CMK (cell line): ENCODE results near the gene AGAP1.

Experiments
- DNase-seq: peaks from one replicate; pipeline ENCODE4 v3.0.0-alpha.2; 2010; ENCODE audit warnings: low read depth

Gene AGAP1

DNA sequence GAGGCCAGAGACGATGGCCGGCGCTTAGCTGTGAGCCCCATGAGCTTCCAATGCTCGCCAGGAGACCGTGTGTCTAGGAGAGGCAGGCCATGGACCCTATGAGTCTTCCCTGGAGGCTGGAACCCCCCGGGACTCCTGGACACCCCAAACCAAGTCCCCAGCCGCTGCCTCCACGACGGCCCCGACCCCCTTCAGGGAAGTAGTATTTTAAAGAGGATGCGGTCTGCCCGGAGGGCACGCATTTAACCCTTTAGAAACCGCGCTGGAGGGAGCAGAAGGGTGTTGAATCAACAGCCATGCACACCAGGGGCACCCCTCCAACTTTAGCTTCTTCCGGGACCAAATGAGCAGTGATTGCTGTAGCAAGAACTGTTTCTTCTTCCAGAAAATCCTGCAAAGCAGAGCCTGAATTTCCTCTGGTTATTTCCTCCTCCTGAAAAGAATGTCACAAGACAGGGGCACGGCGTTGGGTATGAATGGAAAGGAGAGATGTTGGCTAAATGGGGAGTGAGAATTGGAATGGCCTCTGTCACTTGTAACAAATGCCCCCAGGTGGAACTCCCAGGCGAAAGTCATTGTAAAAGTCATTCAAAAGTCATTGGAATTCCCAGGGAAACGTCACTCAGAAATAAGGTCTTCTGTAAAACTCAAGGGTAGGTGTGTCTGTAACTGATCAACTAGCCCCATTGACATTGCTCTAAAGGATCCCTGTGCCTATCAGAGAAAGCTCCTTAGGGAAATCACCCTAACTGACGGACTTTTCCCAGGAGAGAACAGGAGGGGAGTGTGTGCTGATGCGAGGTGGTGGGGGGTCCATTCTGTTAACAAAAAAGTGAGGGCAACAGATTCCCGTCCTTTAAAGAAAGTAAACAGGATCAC is 680.1 kb downstream of the AGAP1 start:
- DNase-seq, result no peak

- DNase-seq, result peak; percentile 49
Measured at GRCh38 chr2:236175548-236176150, 681.8 kb downstream of the AGAP1 start.

DNA sequence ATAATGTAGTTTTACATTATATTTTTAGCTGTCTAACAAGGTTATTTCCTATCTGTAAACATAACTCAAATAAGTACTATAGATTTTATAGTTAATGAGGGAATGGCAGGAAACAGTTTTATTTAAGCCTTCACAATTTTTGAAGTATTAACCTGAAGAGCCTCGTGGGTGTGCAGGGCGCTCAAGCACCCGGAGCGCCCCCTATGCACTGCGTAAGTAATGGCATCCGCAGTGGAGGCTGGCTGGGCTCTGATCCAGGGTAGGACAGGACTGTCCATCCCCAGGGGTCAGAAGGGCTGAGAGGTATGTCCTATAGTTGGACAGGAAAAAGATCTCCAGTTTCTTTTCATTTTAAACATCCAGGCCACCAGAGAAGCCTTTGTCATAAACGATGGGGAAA is 682.6 kb downstream of the AGAP1 start:
- DNase-seq, result no peak

- DNase-seq, result no peak
Measured at GRCh38 chr2:236176951-236177350, 683.1 kb downstream of the AGAP1 start.

- DNase-seq, result no peak
Measured at GRCh38 chr2:236177604-236177966, 683.7 kb downstream of the AGAP1 start.

DNA sequence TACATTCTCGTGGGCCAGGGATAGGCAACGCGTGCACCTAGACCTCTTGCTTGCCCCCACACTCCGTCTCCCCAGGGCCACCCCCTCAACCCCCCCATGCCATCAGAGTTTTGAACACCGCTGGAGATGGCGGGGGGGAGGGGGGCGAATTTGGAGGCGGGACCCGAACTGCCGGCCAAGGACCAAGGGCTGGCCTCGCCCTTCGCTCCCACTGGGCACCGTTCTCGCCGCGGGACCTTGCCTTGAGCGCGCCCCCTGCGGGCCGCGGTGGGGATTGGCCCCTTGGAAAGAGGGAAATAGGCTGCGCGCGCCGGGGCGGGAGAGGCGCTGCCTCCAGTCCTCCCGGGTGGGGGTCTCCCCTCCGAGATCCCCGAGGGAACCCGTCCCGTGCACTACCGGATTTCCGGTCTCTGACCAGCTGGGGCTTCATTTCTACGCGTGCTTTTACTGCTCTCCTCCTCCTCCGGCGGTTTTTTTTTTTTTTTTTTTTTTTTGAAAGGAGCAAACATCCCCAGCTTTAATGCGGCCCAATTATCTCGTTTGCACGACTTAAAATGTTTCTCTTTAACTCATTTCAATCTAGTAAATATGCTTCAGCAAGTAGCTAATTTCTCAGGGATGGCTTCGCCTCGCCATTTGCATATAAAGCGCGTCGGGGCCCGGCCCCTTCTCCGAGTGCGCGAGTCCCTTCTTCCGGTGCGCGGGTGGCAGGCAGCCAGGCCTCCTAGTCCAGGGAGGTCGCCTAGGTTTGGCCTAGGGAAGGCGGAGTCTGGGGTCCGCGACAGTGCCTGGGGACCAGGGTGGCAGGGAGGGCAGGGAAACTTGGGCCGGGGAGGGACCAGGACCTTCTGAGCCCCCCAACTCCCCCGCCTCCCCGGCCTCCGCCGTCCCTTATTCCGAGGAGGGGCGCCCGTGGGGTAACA is 684.4 kb downstream of the AGAP1 start:
- DNase-seq, result no peak

- no peak for DNase-seq
Measured at GRCh38 chr2:236178890-236179235, 685.0 kb downstream of the AGAP1 start.

- no peak for DNase-seq
Measured at GRCh38 chr2:236179236-236180075, 685.6 kb downstream of the AGAP1 start.

DNA sequence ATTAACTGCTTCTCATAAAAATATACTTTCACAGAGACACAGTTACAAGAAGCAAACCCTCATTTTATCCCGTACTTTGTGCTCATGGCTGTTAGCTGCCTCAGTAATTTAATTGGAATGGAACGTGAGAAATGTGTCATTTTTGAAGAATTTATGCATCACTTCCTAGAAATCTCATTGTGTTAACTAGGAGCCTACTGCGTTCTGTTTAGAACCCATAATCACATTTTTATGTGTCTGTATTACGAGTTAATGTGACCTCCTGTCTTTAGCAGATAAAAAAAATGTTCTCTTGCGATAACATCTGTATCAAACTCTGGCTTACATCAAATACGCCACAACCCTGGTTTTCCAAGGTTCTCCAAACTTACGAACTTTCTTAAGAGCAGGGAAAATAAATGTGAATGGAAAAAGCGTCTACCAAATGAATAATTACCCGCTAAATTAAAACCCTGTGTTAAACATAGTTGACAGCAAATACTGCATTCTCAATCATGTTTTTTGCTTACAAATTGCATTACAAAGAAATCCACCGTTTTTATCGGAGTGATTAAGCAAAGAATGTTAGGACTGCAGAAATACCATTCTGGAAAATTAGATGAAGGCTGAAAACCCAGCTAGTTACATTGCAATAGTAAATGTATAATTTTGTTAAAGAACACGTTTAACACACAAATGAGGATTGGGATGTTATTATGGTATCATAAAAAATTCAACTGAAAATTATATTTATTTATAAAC is 686.4 kb downstream of the AGAP1 start:
- no peak for DNase-seq

- peak; percentile 49 for DNase-seq
Measured at GRCh38 chr2:236180831-236181453, 687.1 kb downstream of the AGAP1 start.
